Fibroblast of upper back skin (primary cell): Measurements from ENCODE around the gene UFSP1.
"Not testable (repeated sequence)": the region's sequence is repeated elsewhere in the genome, so short reads cannot be mapped to it uniquely, and the experiment has no call there.

Experiments used
- DNase-seq: peaks from one replicate; pipeline ENCODE4 v3.0.0-alpha.2; 2013

Gene UFSP1

GRCh38 chr7:100888988-100889750, at the start of gene UFSP1:
Gene UFSP1, minus strand, starts transcription at chr7:100889715. Its CDS starts 444 bp downstream, at chr7:100889271.
- no peak for DNase-seq

GRCh38 chr7:100936167-100936566, 46.7 kb upstream of the UFSP1 start:
- not testable (repeated sequence) for DNase-seq

DNA sequence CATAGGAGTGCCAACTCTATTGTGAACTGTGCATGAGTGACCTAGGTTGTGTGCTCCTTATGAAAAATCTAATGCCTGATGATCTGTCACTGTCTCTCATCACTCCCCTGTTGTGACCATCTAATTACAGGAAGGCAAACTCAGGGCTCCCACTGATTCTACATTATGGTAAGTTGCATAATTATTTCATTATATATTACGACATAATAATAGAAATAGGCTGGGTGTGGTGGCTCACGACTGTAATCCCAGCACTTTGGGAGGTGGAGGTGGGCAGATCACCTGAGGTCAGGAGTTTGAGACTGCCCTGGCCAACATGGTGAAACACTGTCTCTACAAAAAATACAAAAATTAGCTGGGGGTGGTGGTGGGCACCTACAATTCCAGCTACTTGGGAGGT, 45.9 kb upstream of the UFSP1 start:
- not testable (repeated sequence) for DNase-seq

DNA sequence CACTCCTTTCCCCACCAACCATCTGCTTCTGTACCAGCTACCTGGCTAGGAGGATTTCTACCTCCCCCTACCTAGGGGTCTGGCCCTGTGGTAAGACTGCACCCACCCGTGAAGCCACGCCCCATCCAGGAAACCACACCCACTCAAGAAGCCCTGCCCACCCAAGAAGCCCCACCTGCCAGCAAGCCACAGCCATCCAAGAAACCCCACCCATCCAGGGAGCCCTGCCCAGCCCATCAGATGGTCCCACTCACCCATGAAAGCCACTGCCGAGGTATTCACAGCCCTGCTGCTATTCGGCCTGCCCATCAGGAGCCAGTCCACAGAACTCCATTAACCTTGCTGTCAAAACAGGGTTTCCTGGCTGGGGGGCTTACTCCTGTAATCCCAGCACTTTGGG, 44.2 kb upstream of the UFSP1 start:
- DNase-seq, result no peak

DNA sequence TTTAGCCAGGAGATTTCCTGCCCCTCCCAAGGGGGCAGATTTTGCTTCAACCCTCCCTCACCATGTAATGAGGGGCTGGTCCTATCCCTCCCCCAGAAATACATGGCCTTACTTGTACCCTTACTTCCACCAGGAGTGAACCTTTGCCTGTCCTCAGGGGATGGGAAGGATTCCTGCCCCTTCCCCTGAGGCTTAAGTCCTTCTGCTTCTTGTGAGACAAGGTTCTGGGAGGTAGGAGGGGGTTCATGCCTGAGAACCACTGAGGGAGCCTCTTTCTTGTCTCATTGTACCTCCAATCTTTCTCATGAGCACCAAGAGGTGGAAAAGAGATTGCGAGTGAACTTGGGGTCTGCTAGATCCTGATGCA, 40.3 kb upstream of the UFSP1 start:
- no peak for DNase-seq

DNA sequence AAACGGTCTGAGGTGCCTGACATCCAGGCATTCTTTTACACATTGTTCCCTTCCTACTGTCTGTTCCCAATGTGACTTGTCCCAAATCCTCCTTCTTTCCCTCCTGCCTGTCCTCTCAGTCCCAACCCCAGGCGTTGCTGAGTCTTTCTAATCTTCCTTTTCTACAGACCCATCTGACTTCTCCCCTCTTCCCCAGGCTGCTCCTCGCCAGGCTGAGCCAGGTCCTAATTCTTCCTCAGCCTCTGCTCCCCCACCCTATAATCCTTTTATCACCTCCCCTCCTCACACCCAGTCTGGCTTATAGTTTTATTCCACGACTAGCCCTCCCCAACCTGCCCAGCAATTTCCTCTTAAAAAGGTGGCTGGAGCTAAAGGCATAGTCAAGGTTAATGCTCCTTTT, 34.1 kb upstream of the UFSP1 start:
- not testable (repeated sequence) for DNase-seq

DNA sequence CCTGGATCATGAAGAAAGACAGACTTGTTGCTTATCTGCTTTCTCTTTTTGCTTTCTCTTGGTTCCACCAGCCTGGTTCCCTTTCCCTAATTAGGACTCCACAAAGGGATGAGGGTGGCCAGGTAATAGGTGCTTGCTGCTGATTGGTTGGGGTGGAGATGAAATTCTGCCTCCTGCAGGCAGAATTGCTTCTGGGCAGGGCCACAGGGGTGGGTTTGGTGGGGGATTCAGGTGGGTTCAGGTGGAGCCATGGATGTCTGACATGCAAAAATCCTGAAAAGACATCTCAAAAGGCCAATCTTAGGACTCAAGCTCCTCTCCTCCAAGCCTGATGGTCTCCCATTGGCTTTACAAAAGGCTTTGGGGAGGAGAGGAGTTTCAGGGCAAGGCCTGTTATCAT, 31.5 kb upstream of the UFSP1 start:
- DNase-seq, result no peak

DNA sequence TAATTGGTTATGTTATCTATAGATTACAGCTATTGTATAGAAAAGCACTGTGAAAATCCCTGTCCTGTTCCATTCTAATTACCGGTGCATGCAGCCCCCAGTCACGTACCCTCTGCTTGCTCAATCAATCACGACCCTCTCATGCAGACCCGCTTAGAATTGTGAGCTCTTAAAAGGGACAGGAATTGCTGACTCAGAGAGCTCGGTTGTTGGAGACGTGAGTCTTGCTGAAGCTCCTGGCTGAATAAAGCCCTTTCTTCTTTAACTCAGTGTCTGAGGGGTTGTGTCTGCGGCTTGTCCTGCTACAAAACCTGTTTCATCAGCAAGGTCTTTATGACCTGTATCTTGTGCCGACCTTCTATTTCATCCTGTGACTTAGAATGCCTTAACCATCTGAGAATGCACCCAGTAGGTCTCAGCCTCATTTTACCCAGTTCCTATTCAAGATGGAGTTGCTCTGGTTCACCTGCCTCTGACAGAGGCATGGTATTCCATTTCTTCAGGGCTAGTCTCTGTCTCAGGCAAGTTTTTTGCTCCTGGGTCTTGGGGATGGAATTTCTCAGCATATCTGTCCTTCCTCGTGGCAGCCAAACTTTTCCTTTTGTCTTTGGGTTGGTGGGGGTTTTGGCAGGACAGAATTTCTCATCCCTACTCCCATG, 30.4 kb upstream of the UFSP1 start:
- DNase-seq, result not testable (repeated sequence)

DNA sequence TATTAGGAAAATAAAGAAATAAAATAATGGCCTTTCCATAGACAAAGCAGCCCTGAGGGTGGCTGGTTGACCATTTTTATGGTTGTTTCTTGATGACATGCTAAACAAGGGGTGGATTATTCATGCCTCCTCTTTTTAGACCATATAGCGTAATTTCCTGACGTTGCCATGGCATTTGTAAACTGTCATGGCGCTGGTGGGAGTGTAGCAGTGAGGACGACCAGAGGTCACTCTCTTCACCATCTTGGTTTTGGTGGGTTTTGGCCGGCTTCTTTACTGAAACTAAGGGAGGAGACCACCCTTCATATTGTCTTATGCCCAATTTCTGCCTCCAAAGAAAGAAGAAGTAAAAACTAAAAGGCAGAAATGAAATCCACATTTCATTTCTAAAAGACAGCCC, 29.8 kb upstream of the UFSP1 start:
- not testable (repeated sequence) for DNase-seq

DNA sequence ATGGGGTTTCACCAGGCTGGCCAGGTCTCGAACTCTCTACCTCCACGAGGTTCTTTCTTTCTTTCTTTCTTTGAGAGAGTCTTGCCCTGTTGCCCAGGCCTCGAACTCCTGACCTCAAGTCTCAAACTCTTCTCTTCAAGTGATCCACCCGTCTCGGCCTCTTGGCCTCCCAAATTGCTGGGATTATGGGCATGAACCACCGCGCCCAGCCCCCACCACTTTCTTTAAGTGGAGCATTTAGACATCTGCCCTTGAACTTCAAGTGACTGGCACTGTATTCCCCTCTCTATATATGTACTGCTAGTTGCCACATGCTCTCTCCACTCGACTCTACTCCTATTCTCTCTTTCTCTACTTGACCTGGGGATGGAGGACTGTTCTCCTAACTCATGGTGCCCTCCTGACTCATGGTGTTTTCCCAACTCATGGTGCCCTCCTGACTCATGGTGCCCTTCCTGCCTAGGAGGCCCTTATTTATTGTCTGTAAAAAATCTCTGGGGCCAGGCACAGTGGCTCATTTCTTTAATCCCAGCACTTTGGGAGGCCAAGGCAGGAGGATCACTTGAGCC, 25.4 kb upstream of the UFSP1 start:
- no peak for DNase-seq

- no peak for DNase-seq
These were observed 24.8 kb upstream of the UFSP1 start for GRCh38 chr7:100914208-100914878.

DNA sequence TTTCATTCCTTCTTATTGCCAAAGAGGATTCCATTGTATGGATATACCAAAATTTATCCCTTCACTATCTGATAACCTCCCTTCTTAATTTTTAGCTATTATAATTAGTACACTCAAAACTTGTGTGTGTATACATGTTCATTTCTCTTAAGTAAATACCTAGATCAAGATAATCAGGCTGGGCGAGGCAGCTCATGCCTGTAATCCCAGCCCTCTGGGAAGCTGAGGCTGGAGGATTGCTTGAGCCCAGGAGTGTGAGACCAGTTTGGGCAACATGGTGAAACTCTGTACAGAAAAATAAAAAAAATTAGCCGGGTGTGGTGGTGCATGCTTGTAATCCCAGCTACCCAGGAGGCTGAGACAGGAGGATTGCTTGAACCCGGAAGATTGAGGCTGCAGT, 22.0 kb upstream of the UFSP1 start:
- DNase-seq, result no peak

- DNase-seq, result not testable (repeated sequence)
These were observed 20.9 kb upstream of the UFSP1 start for GRCh38 chr7:100910443-100910842.

DNA sequence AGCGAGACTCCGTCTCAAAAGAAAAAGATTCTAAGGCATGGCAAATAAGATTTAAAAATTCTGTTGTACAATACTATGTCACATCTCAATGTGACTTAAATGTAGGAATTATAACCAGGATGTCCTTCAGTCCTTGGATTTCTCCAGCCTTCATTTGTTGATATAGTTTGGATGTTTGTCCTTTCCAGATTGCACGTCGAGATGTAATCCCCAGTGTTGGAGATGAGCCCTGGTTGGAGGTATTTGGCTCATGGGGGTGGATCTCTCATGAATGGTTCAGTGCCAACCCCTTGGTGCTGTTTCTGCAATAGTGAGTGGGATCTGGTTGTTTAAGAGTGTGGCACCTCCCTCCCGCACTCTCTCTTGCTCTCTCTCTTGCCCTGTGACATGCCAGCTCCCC, 19.0 kb upstream of the UFSP1 start:
- DNase-seq, result no peak

DNA sequence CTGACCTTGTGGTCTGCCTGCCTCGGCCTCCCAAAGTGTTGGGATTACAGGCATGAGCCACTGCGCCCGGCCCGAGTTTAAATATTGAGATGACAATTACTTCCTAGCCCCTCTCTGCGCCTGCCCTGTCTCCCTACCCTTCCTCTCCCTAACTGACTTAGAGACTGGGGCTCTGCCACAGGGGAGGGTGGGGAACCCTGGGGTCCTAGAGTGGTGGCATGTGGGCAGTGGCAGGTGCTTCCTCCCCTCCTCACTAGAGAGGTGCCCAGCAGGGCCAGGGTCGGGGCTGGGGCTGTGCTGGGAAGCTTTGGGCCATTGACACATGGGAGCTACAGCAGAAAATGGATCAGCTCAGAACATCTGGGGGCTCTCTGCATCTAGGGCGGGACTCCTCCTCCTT, 13.1 kb upstream of the UFSP1 start:
- no peak for DNase-seq

GRCh38 chr7:100901921-100902332, 12.4 kb upstream of the UFSP1 start:
- DNase-seq, result no peak

GRCh38 chr7:100900978-100901377, 11.5 kb upstream of the UFSP1 start:
- no peak for DNase-seq

- DNase-seq, result no peak
These were observed 9.9 kb upstream of the UFSP1 start for GRCh38 chr7:100899432-100899831.

DNA sequence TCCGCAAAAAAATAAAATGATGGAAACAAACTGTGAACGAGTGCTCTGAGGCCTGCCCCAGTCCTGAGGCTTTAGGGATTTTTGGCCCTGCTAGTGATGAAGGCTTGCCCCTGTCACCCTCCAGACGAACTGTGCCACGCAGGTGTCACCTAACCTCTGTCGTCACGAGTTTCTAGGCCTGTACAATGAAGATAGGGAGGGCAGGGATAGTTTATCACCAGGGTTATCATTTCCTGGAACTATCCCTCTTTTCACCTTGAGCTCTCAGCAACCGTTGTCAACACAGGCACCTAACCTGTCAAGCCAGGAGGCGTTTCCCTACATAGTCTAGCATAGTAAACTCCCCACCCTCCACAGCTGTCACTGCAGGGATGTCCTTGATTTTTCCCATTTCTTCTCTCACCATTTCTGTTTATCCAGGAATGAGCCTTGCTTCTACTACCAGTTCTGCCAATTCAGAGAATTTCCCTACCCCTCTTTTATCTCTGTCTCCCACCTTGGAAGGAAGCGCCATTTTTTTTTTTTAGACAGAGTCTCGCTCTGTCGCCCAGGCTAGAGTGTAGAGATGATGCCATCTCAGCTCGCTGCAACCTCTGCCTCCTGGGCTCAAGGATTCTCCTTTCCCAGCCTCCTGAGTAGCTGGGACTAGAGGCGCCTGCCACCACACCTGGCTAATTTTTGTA, 8.4 kb upstream of the UFSP1 start:
- DNase-seq, result no peak

DNA sequence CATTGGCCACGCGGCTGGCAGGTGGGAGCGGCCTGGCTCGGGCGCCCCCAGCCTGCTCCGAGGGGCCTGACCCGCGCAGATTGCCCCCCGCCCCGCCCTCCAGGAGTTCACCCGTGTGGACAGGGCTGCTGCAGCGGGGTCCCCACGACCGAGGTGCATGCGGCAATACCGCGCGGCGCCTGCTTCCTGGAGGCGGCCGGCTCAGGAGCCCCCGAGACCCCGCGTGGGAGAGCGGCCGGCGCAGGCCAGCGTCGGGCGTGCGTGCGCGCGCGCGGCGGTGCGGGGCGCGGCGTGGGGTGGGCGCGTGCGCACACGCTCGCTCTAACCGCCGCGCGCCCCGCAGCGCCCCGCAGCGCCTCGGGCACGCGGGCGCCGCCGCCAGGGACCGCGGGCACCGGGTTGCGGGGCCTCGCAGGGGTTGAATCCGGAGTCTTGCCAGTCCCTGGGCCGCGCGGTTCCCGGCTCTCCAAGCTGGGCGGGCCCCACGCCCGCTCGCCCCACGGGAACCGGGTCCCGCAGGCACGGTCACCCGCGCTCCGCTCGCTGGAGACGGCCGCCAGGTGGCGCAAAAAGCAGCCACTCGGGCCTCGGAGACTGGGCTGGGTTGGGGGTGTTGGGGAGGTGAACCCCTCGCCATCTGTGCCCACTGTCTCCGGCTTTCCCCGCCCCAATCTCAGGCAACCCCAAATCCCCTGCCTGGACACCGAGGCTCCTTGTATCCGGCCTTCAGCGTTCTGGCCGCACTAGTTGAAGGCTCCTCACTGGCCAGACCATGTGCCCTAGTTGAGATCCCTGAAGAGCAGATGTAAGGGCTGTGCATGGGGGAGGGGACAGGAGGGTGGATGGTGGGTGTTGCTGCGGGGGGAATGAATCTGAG, 7.5 kb upstream of the UFSP1 start:
- DNase-seq, result no peak

DNA sequence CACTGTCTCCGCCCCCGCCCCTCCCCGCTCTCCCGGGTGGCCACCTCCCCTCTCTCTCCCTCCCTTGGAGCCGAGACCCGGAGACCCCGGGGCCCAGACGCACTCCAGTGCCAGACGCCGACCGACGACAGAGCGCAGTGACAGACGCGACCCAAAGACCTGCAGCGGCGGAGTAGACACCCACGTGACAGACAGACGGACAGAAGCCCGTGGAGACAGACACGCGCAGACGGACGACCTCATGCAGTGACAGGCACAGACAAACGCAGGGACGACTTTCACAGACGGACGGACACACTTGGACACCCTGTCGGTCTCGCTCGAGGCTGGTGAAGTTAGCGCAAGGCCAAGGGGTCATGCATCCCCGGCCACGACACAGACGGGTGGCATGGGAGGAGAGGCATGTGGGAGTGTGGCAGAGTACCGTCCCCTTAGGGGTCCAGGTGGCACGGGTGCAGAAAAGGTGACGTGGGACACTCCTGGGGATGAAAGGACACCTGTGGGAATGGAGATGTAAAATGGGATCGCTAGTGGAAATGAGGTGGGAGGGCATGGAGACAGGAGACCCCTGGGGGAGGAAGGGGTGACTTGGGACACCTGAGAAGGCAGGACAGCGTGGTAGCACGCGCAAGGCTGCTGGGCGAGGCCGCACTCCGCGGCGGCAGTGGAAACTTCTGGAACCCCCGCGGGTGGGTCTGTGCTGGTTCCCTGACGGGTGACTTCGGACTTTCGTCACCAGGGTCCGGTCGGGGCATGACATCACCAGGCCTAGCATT, 6.6 kb upstream of the UFSP1 start:
- DNase-seq, result no peak

GRCh38 chr7:100895701-100895955, 6.1 kb upstream of the UFSP1 start, which contains the start of gene ACHE:
Gene ACHE, minus strand, starts transcription at chr7:100895888. Its CDS starts 1,656 bp downstream, at chr7:100894232.
- no peak for DNase-seq
